ENCODE measurements around the gene CALM1.

Gene CALM1

DNA sequence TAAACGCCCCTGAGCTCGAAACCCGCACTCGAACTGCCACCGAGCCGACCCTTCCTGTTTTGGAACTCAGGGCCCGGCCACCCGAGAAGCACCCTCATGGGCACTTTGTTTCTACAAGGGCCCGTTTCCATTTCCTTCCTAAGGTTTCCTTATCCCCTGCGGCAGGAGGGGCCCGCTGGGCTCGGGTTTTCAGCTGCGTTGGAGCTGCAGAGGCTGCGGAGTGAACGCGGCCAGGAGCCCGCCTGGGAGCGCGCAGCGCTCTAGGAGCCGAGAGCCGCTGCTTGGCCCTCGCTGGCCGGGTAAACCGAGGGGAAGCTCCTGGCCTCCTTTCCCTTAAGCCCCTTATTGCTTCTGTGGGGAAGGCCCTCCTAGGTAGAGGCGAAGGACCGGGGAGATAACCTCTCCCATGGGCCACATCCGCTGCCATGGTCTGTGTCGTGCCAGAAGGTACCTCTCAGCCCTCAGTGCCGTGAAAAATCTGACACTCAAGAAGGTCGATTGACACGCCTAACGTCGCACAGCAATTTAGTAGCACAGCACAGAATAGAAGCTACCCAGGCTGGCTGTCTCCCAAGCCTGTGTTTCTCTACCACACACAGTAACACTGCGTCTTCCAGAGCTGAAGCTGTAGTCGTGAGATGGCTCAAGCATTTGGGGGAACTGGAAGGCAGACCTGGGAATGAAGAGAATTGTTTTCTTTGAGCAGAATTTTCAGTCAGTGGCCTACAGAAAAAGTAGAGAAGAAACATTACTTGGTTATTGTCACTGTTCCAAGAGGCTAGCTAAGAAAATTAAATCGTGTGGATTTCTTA, 12.9 kb upstream of the CALM1 start:
- TF ChIP-seq, protein P1, sequence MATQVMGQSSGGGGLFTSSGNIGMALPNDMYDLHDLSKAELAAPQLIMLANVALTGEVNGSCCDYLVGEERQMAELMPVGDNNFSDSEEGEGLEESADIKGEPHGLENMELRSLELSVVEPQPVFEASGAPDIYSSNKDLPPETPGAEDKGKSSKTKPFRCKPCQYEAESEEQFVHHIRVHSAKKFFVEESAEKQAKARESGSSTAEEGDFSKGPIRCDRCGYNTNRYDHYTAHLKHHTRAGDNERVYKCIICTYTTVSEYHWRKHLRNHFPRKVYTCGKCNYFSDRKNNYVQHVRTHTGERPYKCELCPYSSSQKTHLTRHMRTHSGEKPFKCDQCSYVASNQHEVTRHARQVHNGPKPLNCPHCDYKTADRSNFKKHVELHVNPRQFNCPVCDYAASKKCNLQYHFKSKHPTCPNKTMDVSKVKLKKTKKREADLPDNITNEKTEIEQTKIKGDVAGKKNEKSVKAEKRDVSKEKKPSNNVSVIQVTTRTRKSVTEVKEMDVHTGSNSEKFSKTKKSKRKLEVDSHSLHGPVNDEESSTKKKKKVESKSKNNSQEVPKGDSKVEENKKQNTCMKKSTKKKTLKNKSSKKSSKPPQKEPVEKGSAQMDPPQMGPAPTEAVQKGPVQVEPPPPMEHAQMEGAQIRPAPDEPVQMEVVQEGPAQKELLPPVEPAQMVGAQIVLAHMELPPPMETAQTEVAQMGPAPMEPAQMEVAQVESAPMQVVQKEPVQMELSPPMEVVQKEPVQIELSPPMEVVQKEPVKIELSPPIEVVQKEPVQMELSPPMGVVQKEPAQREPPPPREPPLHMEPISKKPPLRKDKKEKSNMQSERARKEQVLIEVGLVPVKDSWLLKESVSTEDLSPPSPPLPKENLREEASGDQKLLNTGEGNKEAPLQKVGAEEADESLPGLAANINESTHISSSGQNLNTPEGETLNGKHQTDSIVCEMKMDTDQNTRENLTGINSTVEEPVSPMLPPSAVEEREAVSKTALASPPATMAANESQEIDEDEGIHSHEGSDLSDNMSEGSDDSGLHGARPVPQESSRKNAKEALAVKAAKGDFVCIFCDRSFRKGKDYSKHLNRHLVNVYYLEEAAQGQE (IDR thresholded peaks at IDR 0.05; ENCODE audit: low read depth): no peak
- TF ChIP-seq EP300 (IDR thresholded peaks at IDR 0.05; ENCODE audit: borderline replicate concordance) (no peak), MAX (IDR thresholded peaks at IDR 0.05) (no peak), TEAD4 (IDR thresholded peaks at IDR 0.05) (no peak), ZBTB7A (IDR thresholded peaks at IDR 0.05; ENCODE audit: low read depth) (no peak)

DNA sequence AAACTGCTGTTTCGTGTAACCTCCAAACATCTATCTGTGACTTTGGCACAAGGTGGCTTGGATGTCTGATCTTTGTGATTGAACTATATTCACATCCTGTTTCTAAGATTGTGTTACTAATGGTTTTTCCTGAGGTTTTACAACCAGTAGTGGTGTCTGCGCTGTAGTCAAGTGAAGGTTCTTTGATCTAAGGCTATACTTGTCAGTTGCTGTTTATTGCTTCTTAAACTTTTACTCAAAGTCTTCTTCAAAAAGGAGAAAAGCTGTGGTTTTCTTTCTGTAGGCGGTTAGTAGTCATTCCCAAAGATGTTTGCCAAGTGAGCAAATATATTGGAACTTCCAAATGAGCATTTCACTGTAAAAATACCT, 12.3 kb upstream of the CALM1 start:
- no peak for TF ChIP-seq CEBPB (IDR thresholded peaks at IDR 0.05)
- TF ChIP-seq EP300 (IDR thresholded peaks at IDR 0.05; ENCODE audit: borderline replicate concordance): no peak
- no peak for TF ChIP-seq TAF1 (IDR thresholded peaks at IDR 0.05; ENCODE audit: low read depth)
- TF ChIP-seq YY1 (IDR thresholded peaks at IDR 0.05; ENCODE audit: low read depth): no peak
- TF ChIP-seq RAD21 (IDR thresholded peaks at IDR 0.05; ENCODE audit: low read depth): no peak
- TF ChIP-seq TEAD4 (IDR thresholded peaks at IDR 0.05): no peak
- no peak for TF ChIP-seq USF1 (IDR thresholded peaks at IDR 0.05)
- TF ChIP-seq FOXM1 (IDR thresholded peaks at IDR 0.05; ENCODE audit: borderline replicate concordance, low read depth): no peak
- TF ChIP-seq MAX (IDR thresholded peaks at IDR 0.05): no peak

- TF ChIP-seq TEAD4 (IDR thresholded peaks at IDR 0.05): no peak
- TF ChIP-seq CEBPB (IDR thresholded peaks at IDR 0.05): no peak
- TF ChIP-seq ZBTB7A (IDR thresholded peaks at IDR 0.05; ENCODE audit: low read depth): no peak
- no peak for TF ChIP-seq EP300 (IDR thresholded peaks at IDR 0.05; ENCODE audit: borderline replicate concordance)
- TF ChIP-seq CREB1 (IDR thresholded peaks at IDR 0.05; ENCODE audit: low read depth): no peak
- TF ChIP-seq FOXM1 (IDR thresholded peaks at IDR 0.05; ENCODE audit: borderline replicate concordance, low read depth): no peak
- TF ChIP-seq, protein P1 (IDR thresholded peaks at IDR 0.05; ENCODE audit: low read depth): no peak
- TF ChIP-seq RAD21 (IDR thresholded peaks at IDR 0.05; ENCODE audit: low read depth): no peak
- TF ChIP-seq EGR1 (IDR thresholded peaks at IDR 0.05): no peak
- TF ChIP-seq USF1 (IDR thresholded peaks at IDR 0.05): no peak
- no peak for TF ChIP-seq TCF12 (IDR thresholded peaks at IDR 0.05; ENCODE audit: low read depth)
- no peak for TF ChIP-seq NFIC (IDR thresholded peaks at IDR 0.05)
- TF ChIP-seq MAX (IDR thresholded peaks at IDR 0.05): no peak
- TF ChIP-seq YY1 (IDR thresholded peaks at IDR 0.05; ENCODE audit: low read depth): no peak
- no peak for TF ChIP-seq TAF1 (IDR thresholded peaks at IDR 0.05; ENCODE audit: low read depth)
These were observed 10.5 kb upstream of the CALM1 start for GRCh38 chr14:90386321-90386720.

- TF ChIP-seq EP300 (IDR thresholded peaks at IDR 0.05; ENCODE audit: borderline replicate concordance): no peak
- no peak for TF ChIP-seq ZBTB7A (IDR thresholded peaks at IDR 0.05; ENCODE audit: low read depth)
- TF ChIP-seq YY1 (IDR thresholded peaks at IDR 0.05; ENCODE audit: low read depth): no peak
- TF ChIP-seq TAF1 (IDR thresholded peaks at IDR 0.05; ENCODE audit: low read depth): no peak
- no peak for TF ChIP-seq TCF12 (IDR thresholded peaks at IDR 0.05; ENCODE audit: low read depth)
- no peak for TF ChIP-seq TEAD4 (IDR thresholded peaks at IDR 0.05)
- TF ChIP-seq CREB1 (IDR thresholded peaks at IDR 0.05; ENCODE audit: low read depth): no peak
- TF ChIP-seq EGR1 (IDR thresholded peaks at IDR 0.05): no peak
- TF ChIP-seq, protein P1 (IDR thresholded peaks at IDR 0.05; ENCODE audit: low read depth): no peak
- no peak for TF ChIP-seq USF1 (IDR thresholded peaks at IDR 0.05)
- no peak for TF ChIP-seq FOXM1 (IDR thresholded peaks at IDR 0.05; ENCODE audit: borderline replicate concordance, low read depth)
- TF ChIP-seq CEBPB (IDR thresholded peaks at IDR 0.05): no peak
- no peak for TF ChIP-seq RAD21 (IDR thresholded peaks at IDR 0.05; ENCODE audit: low read depth)
- no peak for TF ChIP-seq MAX (IDR thresholded peaks at IDR 0.05)
- no peak for TF ChIP-seq NFIC (IDR thresholded peaks at IDR 0.05)
These were observed 9.5 kb upstream of the CALM1 start for GRCh38 chr14:90387206-90387760.
